Measurements from ENCODE around the gene ADK. TPM values are rescaled to one million over a fixed set of nuclear protein-coding genes. Genes with fewer than 3 reads are reported as not detected.

ADK gene
- total and polyA plus RNA-seq, 2 experiments from 2014 or later: 39.9 to 53.0 TPM

GRCh38 chr10:74748468-74749031 is 597.5 kb downstream of the ADK start:
- Histone ChIP-seq H3K27me3 (ENCODE audit: insufficient read depth) (no peaks in the 10 kb centered on the region), H3K4me3 (no peak overlapping the region), H3K9me2 (ENCODE audit: insufficient read depth) (no peaks in the 10 kb centered on the region), H2AFZ (peak overlapping the region; percentile 91), H3K36me3 (ENCODE audit: insufficient read depth) (no peaks in the 10 kb centered on the region), H3K4me1 (ENCODE audit: insufficient read depth) (no peaks in the 10 kb centered on the region), H3K27ac (ENCODE audit: low read depth) (no peak overlapping the region), H3F3A (replicated peaks; ENCODE audit: low read depth) (no peaks in the 10 kb centered on the region), H3K4me2 (no peak overlapping the region), H4K20me1 (replicated peaks; ENCODE audit: insufficient read depth) (no peaks in the 10 kb centered on the region), H3K79me2 (replicated peaks; ENCODE audit: insufficient read depth) (no peaks in the 10 kb centered on the region)
- TF ChIP-seq, protein P1, sequence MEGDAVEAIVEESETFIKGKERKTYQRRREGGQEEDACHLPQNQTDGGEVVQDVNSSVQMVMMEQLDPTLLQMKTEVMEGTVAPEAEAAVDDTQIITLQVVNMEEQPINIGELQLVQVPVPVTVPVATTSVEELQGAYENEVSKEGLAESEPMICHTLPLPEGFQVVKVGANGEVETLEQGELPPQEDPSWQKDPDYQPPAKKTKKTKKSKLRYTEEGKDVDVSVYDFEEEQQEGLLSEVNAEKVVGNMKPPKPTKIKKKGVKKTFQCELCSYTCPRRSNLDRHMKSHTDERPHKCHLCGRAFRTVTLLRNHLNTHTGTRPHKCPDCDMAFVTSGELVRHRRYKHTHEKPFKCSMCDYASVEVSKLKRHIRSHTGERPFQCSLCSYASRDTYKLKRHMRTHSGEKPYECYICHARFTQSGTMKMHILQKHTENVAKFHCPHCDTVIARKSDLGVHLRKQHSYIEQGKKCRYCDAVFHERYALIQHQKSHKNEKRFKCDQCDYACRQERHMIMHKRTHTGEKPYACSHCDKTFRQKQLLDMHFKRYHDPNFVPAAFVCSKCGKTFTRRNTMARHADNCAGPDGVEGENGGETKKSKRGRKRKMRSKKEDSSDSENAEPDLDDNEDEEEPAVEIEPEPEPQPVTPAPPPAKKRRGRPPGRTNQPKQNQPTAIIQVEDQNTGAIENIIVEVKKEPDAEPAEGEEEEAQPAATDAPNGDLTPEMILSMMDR (conservative IDR thresholded peaks at IDR 0.05; ENCODE audit: low read depth in 2 of 2): no peak
- TF ChIP-seq EZH2 (IDR thresholded peaks at IDR 0.05; ENCODE audit: low read depth, unreplicated experiment): no peak
- DNase-seq (ENCODE audit: low spot score) (no peak), ATAC-seq (no peak)
- Mint-ChIP-seq H3K27ac (no peak overlapping the region), H3K4me1 (peaks cover 6% of the 10 kb centered on the region), H3K36me3 (ENCODE audit: low read depth) (no peaks in the 10 kb centered on the region), H3K4me3 (no peak overlapping the region), H3K27me3 (ENCODE audit: insufficient read depth, low read depth, poor library complexity) (peaks cover 5% of the 10 kb centered on the region), H3K9me3 (no peaks in the 10 kb centered on the region)

- ATAC-seq (no peak), DNase-seq (ENCODE audit: low spot score) (no peak)
- peaks cover 5% of the 10 kb centered on the region for H3K27me3 Mint-ChIP-seq (ENCODE audit: insufficient read depth, low read depth, poor library complexity)
- peaks cover 6% of the 10 kb centered on the region; the same call in 1 of the 2 replicates for H3K4me1 ChIP-seq (ENCODE audit: insufficient read depth)
- H3F3A ChIP-seq (replicated peaks; ENCODE audit: low read depth): no peaks in the 10 kb centered on the region
- H3K9me2 ChIP-seq (ENCODE audit: insufficient read depth): no peaks in the 10 kb centered on the region
- H3K79me2 ChIP-seq (replicated peaks; ENCODE audit: insufficient read depth): no peaks in the 10 kb centered on the region
- TF ChIP-seq ZNF114 (CRISPR knock-in tag; IDR thresholded peaks at IDR 0.05): no peak
- no peak for TF ChIP-seq EZH2phosphoT487 (IDR thresholded peaks at IDR 0.05; ENCODE audit: unreplicated experiment)
- TF ChIP-seq ZNF331 (CRISPR knock-in tag; IDR thresholded peaks at IDR 0.05; ENCODE audit: low read depth): no peak
- TF ChIP-seq, protein P1 (conservative IDR thresholded peaks at IDR 0.05; ENCODE audit: low read depth in 2 of 2): peak in 1 of 2 experiments; percentile 41; a peak in 2 of 4 replicates
- H3K36me3 ChIP-seq (ENCODE audit: insufficient read depth): no peaks in the 10 kb centered on the region
- H3K4me3 Mint-ChIP-seq: no peak overlapping the region
- H3K4me1 Mint-ChIP-seq: peaks cover 16% of the 10 kb centered on the region
- H3K4me3 ChIP-seq: no peak overlapping the region
- H3K27me3 ChIP-seq (ENCODE audit: insufficient read depth): no peaks in the 10 kb centered on the region
- H3K27ac ChIP-seq (ENCODE audit: low read depth): no peak overlapping the region
- no peak overlapping the region for H3K27ac Mint-ChIP-seq
- no peaks in the 10 kb centered on the region for H3K9me3 Mint-ChIP-seq
- no peaks in the 10 kb centered on the region for H3K36me3 Mint-ChIP-seq (ENCODE audit: low read depth)
- H4K20me1 ChIP-seq (replicated peaks; ENCODE audit: insufficient read depth): no peaks in the 10 kb centered on the region
- no peak overlapping the region for H3K4me2 ChIP-seq
- no peak overlapping the region for H2AFZ ChIP-seq
Observed at GRCh38 chr10:74750848-74751274, 599.8 kb downstream of the ADK start.
